Loucy (cell line): ENCODE measurements around the gene FAAP24.
"Not testable (repeated sequence)": the region's sequence is repeated elsewhere in the genome, so short reads cannot be mapped to it uniquely, and the experiment has no call there.

ENCODE experiments used
- EZH2phosphoT487 ChIP-seq: fragments of 200-600 bp; IDR thresholded peaks from 2 replicates; pipeline ENCODE4 v1.6.1; 2018; ENCODE audit warnings: antibody characterized with exemption, mild to moderate bottlenecking, moderate library complexity, borderline replicate concordance
- TF ChIP-seq, protein P1 (sequence below): fragments of 200-600 bp; sonication (generic); conservative IDR thresholded peaks from 2 replicates; pipeline ENCODE4 v1.5.1; 2014; ENCODE audit warnings: mild to moderate bottlenecking, antibody characterized with exemption, low read length

DNA sequence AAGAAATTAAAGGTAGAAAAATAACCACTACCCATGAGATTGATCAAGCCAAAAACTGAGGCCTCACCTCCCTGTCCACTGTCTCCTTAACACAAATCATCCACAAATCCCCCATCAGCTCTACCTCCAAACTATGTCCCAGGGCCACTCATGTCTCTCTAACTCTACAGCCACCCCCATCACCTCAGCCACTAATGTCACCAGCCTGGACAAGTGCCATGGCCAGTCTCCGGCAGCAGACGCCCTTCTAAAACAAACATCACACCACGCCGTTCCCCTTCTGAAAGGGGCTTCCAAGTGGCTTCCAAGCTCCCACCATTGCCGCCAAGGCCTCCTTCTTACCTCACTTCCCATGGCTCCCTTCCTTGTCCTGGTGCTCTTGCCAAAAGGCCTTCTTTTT is 16.2 kb downstream of the FAAP24 start:
- TF ChIP-seq, protein P1, sequence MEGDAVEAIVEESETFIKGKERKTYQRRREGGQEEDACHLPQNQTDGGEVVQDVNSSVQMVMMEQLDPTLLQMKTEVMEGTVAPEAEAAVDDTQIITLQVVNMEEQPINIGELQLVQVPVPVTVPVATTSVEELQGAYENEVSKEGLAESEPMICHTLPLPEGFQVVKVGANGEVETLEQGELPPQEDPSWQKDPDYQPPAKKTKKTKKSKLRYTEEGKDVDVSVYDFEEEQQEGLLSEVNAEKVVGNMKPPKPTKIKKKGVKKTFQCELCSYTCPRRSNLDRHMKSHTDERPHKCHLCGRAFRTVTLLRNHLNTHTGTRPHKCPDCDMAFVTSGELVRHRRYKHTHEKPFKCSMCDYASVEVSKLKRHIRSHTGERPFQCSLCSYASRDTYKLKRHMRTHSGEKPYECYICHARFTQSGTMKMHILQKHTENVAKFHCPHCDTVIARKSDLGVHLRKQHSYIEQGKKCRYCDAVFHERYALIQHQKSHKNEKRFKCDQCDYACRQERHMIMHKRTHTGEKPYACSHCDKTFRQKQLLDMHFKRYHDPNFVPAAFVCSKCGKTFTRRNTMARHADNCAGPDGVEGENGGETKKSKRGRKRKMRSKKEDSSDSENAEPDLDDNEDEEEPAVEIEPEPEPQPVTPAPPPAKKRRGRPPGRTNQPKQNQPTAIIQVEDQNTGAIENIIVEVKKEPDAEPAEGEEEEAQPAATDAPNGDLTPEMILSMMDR: not testable (repeated sequence)
- not testable (repeated sequence) for TF ChIP-seq EZH2phosphoT487
